Gastrocnemius medialis (tissue), 4 donors: ENCODE results near the gene LMTK2. TPM values are rescaled to one million over a fixed set of nuclear protein-coding genes. Genes with fewer than 3 reads are reported as not detected.

Experiments
- ATAC-seq, 2 donors: fragments of 150-250 bp; one replicate each; pipeline ENCODE4 v1.9.1; 2016
- DNase-seq, 2 donors: peaks; one replicate each; pipeline ENCODE4 v3.0.0-alpha.2; 2019
- H3K27ac ChIP-seq, 4 donors: fragments of 200-600 bp; sonication (generic); 1 replicate in 1 of 4; 2 replicates in 3 of 4; pipeline ENCODE4 v1.5.1; 2016 to 2018; ENCODE audit warnings: mild to moderate bottlenecking in 2 of 4, moderate library complexity in 1 of 4
- H3K27me3 ChIP-seq, 3 donors: fragments of 200-600 bp; sonication (generic) in 2 of 3; 1 replicate in 1 of 3; 2 replicates in 2 of 3; pipeline versions ENCODE4 v1.5.1 to v1.6.0; 2016 to 2019; ENCODE audit warnings: mild to moderate bottlenecking in 1 of 3, moderate library complexity in 1 of 3
- H3K36me3 ChIP-seq, 2 donors: fragments of 200-600 bp; sonication (generic) in 1 of 2; one replicate each; pipeline ENCODE4 v1.5.1; 2017 to 2018
- H3K4me1 ChIP-seq, 2 donors: fragments of 200-600 bp; sonication (generic) in 1 of 2; one replicate each; pipeline ENCODE4 v1.5.1; 2016 to 2017; ENCODE audit warnings: mild to moderate bottlenecking in 2 of 2
- H3K4me3 ChIP-seq, 4 donors: fragments of 200-600 bp; sonication (generic) in 3 of 4; 1 replicate in 1 of 4; 2 replicates in 3 of 4; pipeline ENCODE4 v1.5.1; 2016 to 2019; ENCODE audit warnings: mild to moderate bottlenecking in 2 of 4
- H3K9me3 ChIP-seq, 3 donors: fragments of 200-600 bp; sonication (generic) in 2 of 3; 1 replicate in 1 of 3; 2 replicates in 2 of 3; pipeline ENCODE4 v1.5.1; 2016 to 2019
- CTCF ChIP-seq, 5 experiments: fragments of 450-650 bp in 3 of 5; fragments of 200-600 bp in 2 of 5; sonication (generic) in 2 of 5; IDR thresholded peaks in 4 of 5; conservative IDR thresholded peaks in 1 of 5; 1 replicate in 4 of 5; 2 replicates in 1 of 5; pipeline ENCODE4 v1.5.1; 2016 to 2019; ENCODE audit warnings: antibody characterized with exemption in 5 of 5, mild to moderate bottlenecking in 3 of 5, moderate library complexity in 3 of 5
- POLR2A ChIP-seq, 2 donors: fragments of 450-650 bp; IDR thresholded peaks; one replicate each; pipeline ENCODE4 v1.6.1; 2017; ENCODE audit warnings: antibody characterized with exemption in 2 of 2, mild to moderate bottlenecking in 2 of 2, moderate library complexity in 2 of 2
- in situ Hi-C, 4 donors: fragments of 200-750 bp; cut with MboI; loops; one replicate each; pipeline versions ENCODE4 v1.15.0 to v1.8.0; 2017; ENCODE audit warnings: low sequenced_read_pairs in 4 of 4
- intact Hi-C: fragments of 100-400 bp; cut with DNase I; formaldehyde crosslinking; loops from one replicate; pipeline ENCODE4 v1.15.1; 2023; ENCODE audit warnings: low total_unique reads
- total RNA-seq, 4 donors: library from RNA; depleted of rRNA; stranded (reverse); fragments of >200 nt; gene quantifications; one replicate each; pipeline versions ENCODE4 v1.1.0 to v1.2.3, GENCODE V29; 2016

The LMTK2 gene
- total RNA-seq, 4 donors from 2014 or later = 10.8 to 44.2 (median 17.7) TPM

- DNase-seq (peak; percentile 47 to 62), ATAC-seq (peak; percentile 23 to 26)
- Histone ChIP-seq H3K4me3 (peak overlapping the region; percentile 36 to 54 (median 44)), H3K36me3 (no peaks in the 10 kb centered on the region), H3K27me3 (no peaks in the 10 kb centered on the region), H3K4me1 (peaks cover 41 to 42% of the 10 kb centered on the region in 2 donors), H3K9me3 (no peaks in the 10 kb centered on the region), H3K27ac (peak overlapping the region; percentile 89 to 95 (median 90))
- in situ Hi-C loops = loop anchor here in 1 of 4 donors (10.0 kb wide), 1 partner anchor 106 kb away; the partner anchor contains the start of gene BRI3
- TF ChIP-seq POLR2A (IDR thresholded peaks at IDR 0.05) (peak; percentile 40 to 62), CTCF (IDR thresholded peaks at IDR 0.05 in 4 of 5, conservative IDR thresholded peaks at IDR 0.05 in 1 of 5) (no peak)
- intact Hi-C loops = no loop called here
Observed at GRCh38 chr7:98178762-98179490, 72.3 kb downstream of the LMTK2 start.

GRCh38 chr7:98180751-98181150, 74.1 kb downstream of the LMTK2 start:
- no peak for ATAC-seq
- no peak for DNase-seq
- in situ Hi-C loops = no loop called here
- H3K27ac ChIP-seq = peak overlapping the region in 1 of 4 donors; percentile 91
- no peaks in the 10 kb centered on the region for H3K9me3 ChIP-seq
- H3K27me3 ChIP-seq = no peaks in the 10 kb centered on the region
- intact Hi-C loops = no loop called here
- H3K4me1 ChIP-seq = peaks cover 23 to 24% of the 10 kb centered on the region in 2 donors
- peak overlapping the region in 2 of 4 donors; percentile 36 to 41 for H3K4me3 ChIP-seq
- TF ChIP-seq POLR2A (IDR thresholded peaks at IDR 0.05) (no peak), CTCF (IDR thresholded peaks at IDR 0.05 in 4 of 5, conservative IDR thresholded peaks at IDR 0.05 in 1 of 5) (no peak)
- H3K36me3 ChIP-seq = no peaks in the 10 kb centered on the region

GRCh38 chr7:98185101-98185500, 78.4 kb downstream of the LMTK2 start:
- Histone ChIP-seq H3K27me3 (no peaks in the 10 kb centered on the region), H3K4me3 (no peak overlapping the region), H3K36me3 (no peaks in the 10 kb centered on the region), H3K9me3 (no peaks in the 10 kb centered on the region), H3K27ac (no peak overlapping the region), H3K4me1 (peaks cover 12 to 14% of the 10 kb centered on the region in 2 donors)
- no peak for ATAC-seq
- TF ChIP-seq CTCF (IDR thresholded peaks at IDR 0.05 in 4 of 5, conservative IDR thresholded peaks at IDR 0.05 in 1 of 5) (no peak), POLR2A (IDR thresholded peaks at IDR 0.05) (no peak)
- in situ Hi-C loops = no loop called here
- intact Hi-C loops = no loop called here
- no peak for DNase-seq

GRCh38 chr7:98186452-98187137, 79.9 kb downstream of the LMTK2 start:
- in situ Hi-C loops = no loop called here
- TF ChIP-seq POLR2A (IDR thresholded peaks at IDR 0.05) (no peak), CTCF (IDR thresholded peaks at IDR 0.05 in 4 of 5, conservative IDR thresholded peaks at IDR 0.05 in 1 of 5) (no peak)
- peak; percentile 73 to 84 for ATAC-seq
- H3K36me3 ChIP-seq = peaks cover 0 to 4% of the 10 kb centered on the region in 2 donors
- intact Hi-C loops = no loop called here
- H3K4me3 ChIP-seq = peak overlapping the region in 1 of 4 donors; percentile 11
- peak overlapping the region; percentile 71 to 84 (median 74) for H3K27ac ChIP-seq
- no peaks in the 10 kb centered on the region for H3K9me3 ChIP-seq
- peaks cover 12 to 14% of the 10 kb centered on the region in 2 donors for H3K4me1 ChIP-seq
- no peak for DNase-seq
- H3K27me3 ChIP-seq = no peaks in the 10 kb centered on the region
